K562 (cell line): ENCODE data around the gene TIGAR. TPM values are rescaled to one million over a fixed set of nuclear protein-coding genes. Genes with fewer than 3 reads are reported as not detected.

Source experiments
- BCOR ChIP-seq: fragments of 450-650 bp; IDR thresholded peaks from 2 replicates; pipeline ENCODE4 v1.6.1; 2016
- BHLHE40 ChIP-seq: IDR thresholded peaks from 2 replicates; pipeline ENCODE4 v1.6.1; 2011; ENCODE audit warnings: low read length, improper control_type of control experiment
- BRF1 ChIP-seq: IDR thresholded peaks from 3 replicates; pipeline ENCODE4 v1.6.1; 2011; ENCODE audit warnings: borderline replicate concordance, mild to moderate bottlenecking; ENCODE audit not compliant: insufficient read length; ENCODE audit errors: extremely low read depth
- CEBPG ChIP-seq, 3 experiments: fragments of 200-800 bp in 1 of 3; sonication (Bioruptor generic) in 1 of 3; sonication (generic) in 1 of 3; formaldehyde crosslinking in 1 of 3; IDR thresholded peaks in 2 of 3; conservative IDR thresholded peaks in 1 of 3; 2 replicates each; pipeline versions ENCODE4 v1.6.1 to v1.8.0; 2016 to 2022; ENCODE audit warnings: missing compliant biosample characterization in 2 of 3, missing genetic modification characterization in 2 of 3, mild to moderate bottlenecking in 1 of 3, missing genetic modification reagents in 1 of 3
- ETV6 ChIP-seq, 3 experiments: fragments of 150-350 bp in 1 of 3; sonication (generic) in 1 of 3; formaldehyde crosslinking in 1 of 3; IDR thresholded peaks; 2 replicates each; pipeline versions ENCODE4 v1.6.1 to v1.8.0; 2014 to 2022; ENCODE audit warnings: borderline replicate concordance in 2 of 3, low read depth in 2 of 3, antibody characterized with exemption in 1 of 3, low read length in 1 of 3, mild to moderate bottlenecking in 1 of 3, missing genetic modification reagents in 1 of 3
- GABPB2 ChIP-seq: fragments of 250-450 bp; sonication (Bioruptor Pico); conservative IDR thresholded peaks from 2 replicates; pipeline ENCODE4 v1.5.1; 2021; ENCODE audit warnings: mild to moderate bottlenecking
- HDAC1 ChIP-seq, 2 experiments: fragments of 450-650 bp; IDR thresholded peaks; 2 replicates each; pipeline ENCODE4 v1.6.1; 2016 to 2017; ENCODE audit warnings: inconsistent platforms in 1 of 2, mild to moderate bottlenecking in 1 of 2, moderate library complexity in 1 of 2
- JUNB ChIP-seq: fragments of 450-650 bp; formaldehyde crosslinking; conservative IDR thresholded peaks from 2 replicates; pipeline ENCODE4 v1.4.0; 2020; ENCODE audit warnings: mild to moderate bottlenecking
- KLF10 ChIP-seq: fragments of 250-450 bp; sonication (Bioruptor Pico); IDR thresholded peaks from 2 replicates; pipeline ENCODE4 v1.6.1; 2021; ENCODE audit warnings: matching md5 sums
- LARP7 ChIP-seq: fragments of 450-650 bp; IDR thresholded peaks from 2 replicates; pipeline ENCODE4 v1.6.1; 2016
- NCOR1 ChIP-seq: fragments of 450-650 bp; IDR thresholded peaks from 2 replicates; pipeline ENCODE4 v1.6.1; 2016; ENCODE audit warnings: mild to moderate bottlenecking, moderate library complexity
- PRPF4 ChIP-seq: fragments of 200-400 bp; formaldehyde crosslinking; IDR thresholded peaks from one replicate; pipeline ENCODE4 v1.6.1; 2017; ENCODE audit warnings: low read length, low read depth, mild to moderate bottlenecking; ENCODE audit not compliant: insufficient read depth, poor library complexity, severe bottlenecking
- SIN3B ChIP-seq: fragments of 450-650 bp; IDR thresholded peaks from 2 replicates; pipeline ENCODE4 v1.6.1; 2017; ENCODE audit warnings: low read depth, mild to moderate bottlenecking, moderate library complexity
- SRF ChIP-seq, 2 experiments: fragments of 250-450, 450-650 bp in 1 of 2; sonication (Bioruptor Pico) in 1 of 2; sonication (generic) in 1 of 2; formaldehyde crosslinking; IDR thresholded peaks; 2 replicates each; pipeline versions ENCODE4 v1.5.0 to v1.5.1; 2020 to 2022; ENCODE audit warnings: mild to moderate bottlenecking in 1 of 2, missing genetic modification reagents in 1 of 2
- TBP ChIP-seq: optimal IDR thresholded peaks from 2 replicates; pipeline ENCODE3; 2011; ENCODE audit warnings: low read depth, low read length, improper control_type of control experiment
- TCF7 ChIP-seq: sonication (generic); IDR thresholded peaks from 2 replicates; pipeline ENCODE4 v1.6.1; 2016; ENCODE audit warnings: antibody characterized with exemption, borderline replicate concordance
- ZBTB1 ChIP-seq: sonication (generic); formaldehyde crosslinking; IDR thresholded peaks from 2 replicates; pipeline ENCODE4 v1.8.1; 2023; ENCODE audit warnings: missing genetic modification reagents, low read depth, mild to moderate bottlenecking, borderline replicate concordance
- ZNF696 ChIP-seq: fragments of 250-450 bp; sonication (Bioruptor Pico); conservative IDR thresholded peaks from 2 replicates; pipeline ENCODE4 v1.4.0; 2020; ENCODE audit warnings: mild to moderate bottlenecking, moderate library complexity
- polyA plus RNA-seq, 8 experiments: library from polyadenylated mRNA; depleted of rRNA in 4 of 8; stranded (reverse) in 5 of 8; unstranded in 3 of 8; fragments of >200 nt; fragmentation: Nextera tagmentation in 2 of 8; fragmentation: Illumina TruSeq in 1 of 8; extraction: Ambion mirVana in 2 of 8; extraction: Trizol in 1 of 8; gene quantifications; 2 replicates each; pipeline versions ENCODE4 v1.2.1 to v1.2.3, GENCODE V29; 2011 to 2014; ENCODE audit warnings: inconsistent platforms in 1 of 8, missing spikeins in 1 of 8
- total RNA-seq, 7 experiments: library from RNA; depleted of rRNA in 6 of 7; stranded (reverse); fragments of >200 nt in 6 of 7; fragmentation: Illumina TruSeq in 2 of 7; extraction: Trizol in 2 of 7; gene quantifications; 2 replicates each; pipeline versions ENCODE4 v1.2.1 to v1.2.3, GENCODE V29; 2011 to 2021; ENCODE audit warnings: low replicate concordance in 1 of 7
- TF ChIP-seq, protein P1 (sequence below): conservative IDR thresholded peaks from 2 replicates; pipeline ENCODE4 v1.6.1; 2011; ENCODE audit warnings: low read depth, mild to moderate bottlenecking, low read length; ENCODE audit not compliant: control insufficient read depth
- TF ChIP-seq, protein P2 (sequence below): sonication (generic); formaldehyde crosslinking; IDR thresholded peaks from 2 replicates; pipeline ENCODE4 v1.8.0; 2022; ENCODE audit warnings: mild to moderate bottlenecking, missing genetic modification reagents
- TF ChIP-seq, protein P3 (sequence below): fragments of 250-450 bp; sonication (Bioruptor Pico); IDR thresholded peaks from 2 replicates; pipeline ENCODE4 v1.5.0; 2022; ENCODE audit warnings: mild to moderate bottlenecking

TIGAR gene
- total and polyA plus RNA-seq, 9 of the 15 experiments (the other 6 are each of a cell fraction or from before 2014, with no cell fraction given) = 0.11 to 1.0 (median 0.53) TPM; not detected in 2

DNA sequence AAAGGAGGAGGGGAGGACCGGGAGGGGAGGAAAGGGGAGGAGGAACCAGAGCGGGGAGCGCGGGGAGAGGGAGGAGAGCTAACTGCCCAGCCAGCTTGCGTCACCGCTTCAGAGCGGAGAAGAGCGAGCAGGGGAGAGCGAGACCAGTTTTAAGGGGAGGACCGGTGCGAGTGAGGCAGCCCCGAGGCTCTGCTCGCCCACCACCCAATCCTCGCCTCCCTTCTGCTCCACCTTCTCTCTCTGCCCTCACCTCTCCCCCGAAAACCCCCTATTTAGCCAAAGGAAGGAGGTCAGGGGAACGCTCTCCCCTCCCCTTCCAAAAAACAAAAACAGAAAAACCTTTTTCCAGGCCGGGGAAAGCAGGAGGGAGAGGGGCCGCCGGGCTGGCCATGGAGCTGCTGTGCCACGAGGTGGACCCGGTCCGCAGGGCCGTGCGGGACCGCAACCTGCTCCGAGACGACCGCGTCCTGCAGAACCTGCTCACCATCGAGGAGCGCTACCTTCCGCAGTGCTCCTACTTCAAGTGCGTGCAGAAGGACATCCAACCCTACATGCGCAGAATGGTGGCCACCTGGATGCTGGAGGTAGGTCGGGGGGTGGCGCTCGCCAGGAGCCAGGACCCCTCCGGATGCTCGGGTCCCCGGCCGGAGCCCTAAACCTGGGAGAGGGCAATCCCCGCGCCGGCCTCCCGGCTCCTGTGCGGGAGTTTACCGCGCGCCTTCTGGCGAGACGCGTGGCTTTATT, 47.2 kb upstream of the TIGAR start, which contains the start of gene CCND2 (continued):
- TF ChIP-seq ETV6 (IDR thresholded peaks at IDR 0.05; ENCODE audit: borderline replicate concordance in 1 of 2, low read depth in 2 of 2, low read length in 1 of 2) = no peak
- TF ChIP-seq ETV6 (CRISPR knock-in tag; IDR thresholded peaks at IDR 0.05; ENCODE audit: borderline replicate concordance) = no peak
- TF ChIP-seq ZBTB1 (CRISPR knock-in tag) = 0 out of 2 replicates have a peak, but pooled peaks have one; percentile 25
- TF ChIP-seq, protein P1, sequence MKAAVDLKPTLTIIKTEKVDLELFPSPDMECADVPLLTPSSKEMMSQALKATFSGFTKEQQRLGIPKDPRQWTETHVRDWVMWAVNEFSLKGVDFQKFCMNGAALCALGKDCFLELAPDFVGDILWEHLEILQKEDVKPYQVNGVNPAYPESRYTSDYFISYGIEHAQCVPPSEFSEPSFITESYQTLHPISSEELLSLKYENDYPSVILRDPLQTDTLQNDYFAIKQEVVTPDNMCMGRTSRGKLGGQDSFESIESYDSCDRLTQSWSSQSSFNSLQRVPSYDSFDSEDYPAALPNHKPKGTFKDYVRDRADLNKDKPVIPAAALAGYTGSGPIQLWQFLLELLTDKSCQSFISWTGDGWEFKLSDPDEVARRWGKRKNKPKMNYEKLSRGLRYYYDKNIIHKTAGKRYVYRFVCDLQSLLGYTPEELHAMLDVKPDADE = no peak
- TF ChIP-seq ZNF696 = no peak
- TF ChIP-seq, protein P2, sequence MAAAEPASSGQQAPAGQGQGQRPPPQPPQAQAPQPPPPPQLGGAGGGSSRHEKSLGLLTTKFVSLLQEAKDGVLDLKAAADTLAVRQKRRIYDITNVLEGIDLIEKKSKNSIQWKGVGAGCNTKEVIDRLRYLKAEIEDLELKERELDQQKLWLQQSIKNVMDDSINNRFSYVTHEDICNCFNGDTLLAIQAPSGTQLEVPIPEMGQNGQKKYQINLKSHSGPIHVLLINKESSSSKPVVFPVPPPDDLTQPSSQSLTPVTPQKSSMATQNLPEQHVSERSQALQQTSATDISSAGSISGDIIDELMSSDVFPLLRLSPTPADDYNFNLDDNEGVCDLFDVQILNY (CRISPR knock-in tag) = no peak
- TF ChIP-seq LARP7 = no peak
- TF ChIP-seq SIN3B = no peak
- TF ChIP-seq, protein P3, sequence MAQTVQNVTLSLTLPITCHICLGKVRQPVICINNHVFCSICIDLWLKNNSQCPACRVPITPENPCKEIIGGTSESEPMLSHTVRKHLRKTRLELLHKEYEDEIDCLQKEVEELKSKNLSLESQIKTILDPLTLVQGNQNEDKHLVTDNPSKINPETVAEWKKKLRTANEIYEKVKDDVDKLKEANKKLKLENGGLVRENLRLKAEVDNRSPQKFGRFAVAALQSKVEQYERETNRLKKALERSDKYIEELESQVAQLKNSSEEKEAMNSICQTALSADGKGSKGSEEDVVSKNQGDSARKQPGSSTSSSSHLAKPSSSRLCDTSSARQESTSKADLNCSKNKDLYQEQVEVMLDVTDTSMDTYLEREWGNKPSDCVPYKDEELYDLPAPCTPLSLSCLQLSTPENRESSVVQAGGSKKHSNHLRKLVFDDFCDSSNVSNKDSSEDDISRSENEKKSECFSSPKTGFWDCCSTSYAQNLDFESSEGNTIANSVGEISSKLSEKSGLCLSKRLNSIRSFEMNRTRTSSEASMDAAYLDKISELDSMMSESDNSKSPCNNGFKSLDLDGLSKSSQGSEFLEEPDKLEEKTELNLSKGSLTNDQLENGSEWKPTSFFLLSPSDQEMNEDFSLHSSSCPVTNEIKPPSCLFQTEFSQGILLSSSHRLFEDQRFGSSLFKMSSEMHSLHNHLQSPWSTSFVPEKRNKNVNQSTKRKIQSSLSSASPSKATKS (CRISPR knock-in tag) = no peak
- TF ChIP-seq BHLHE40 = no peak
- peak; percentile 57; the same call in 1 of the 2 replicates for TF ChIP-seq TCF7
- TF ChIP-seq PRPF4 = no peak
- 0 out of 4 replicates have a peak, but pooled peaks of 1 of the 2 experiments have one; percentile 19 for TF ChIP-seq SRF (CRISPR knock-in tag; IDR thresholded peaks at IDR 0.05)
- TF ChIP-seq BRF1 = no peak
- TF ChIP-seq TBP = peak; percentile 92
- TF ChIP-seq GABPB2 = no peak
- no peak for TF ChIP-seq JUNB (CRISPR knock-in tag)
- no peak for TF ChIP-seq KLF10 (CRISPR knock-in tag)
- TF ChIP-seq BCOR = 0 out of 2 replicates have a peak, but pooled peaks have one; percentile 25
- peak; percentile 72 for TF ChIP-seq CEBPG (CRISPR knock-in tag; IDR thresholded peaks at IDR 0.05)
- peak; percentile 54 to 61; a peak in 3 of 4 replicates for TF ChIP-seq CEBPG (tag; conservative IDR thresholded peaks at IDR 0.05 in 1 of 2, IDR thresholded peaks at IDR 0.05 in 1 of 2)
- TF ChIP-seq NCOR1 = no peak
- no peak for TF ChIP-seq HDAC1 (IDR thresholded peaks at IDR 0.05)
